ENCODE results near the gene LGR6. TPM values are rescaled to one million over a fixed set of nuclear protein-coding genes. Genes with fewer than 3 reads are reported as not detected.

LGR6 gene
- polyA plus RNA-seq, 3 donors, result not detected

- no peaks in the 10 kb centered on the region for H3K9me3 ChIP-seq (replicated peaks in 1 of 2; ENCODE audit: control insufficient read depth in 1 of 2, insufficient read depth in 1 of 2, low read length in 2 of 2)
- WGBS (ENCODE audit: insufficient coverage), result 18% methylated on average over 2 of the region's 2 CpGs
- no peak overlapping the region for H3K27ac ChIP-seq (ENCODE audit: low read depth in 1 of 2, low read length in 2 of 2)
- no peak overlapping the region for H3K4me2 ChIP-seq (replicated peaks; ENCODE audit: extremely low read depth, low read length, poor library complexity, severe bottlenecking)
- Mint-ChIP-seq H3K27ac (peak overlapping the region in 1 of 7 donors; percentile 60), H3K27me3 (ENCODE audit: low read depth in 3 of 3) (peaks cover 6 to 20% (median 13%) of the 10 kb centered on the region in 3 donors), H3K36me3 (no peaks in the 10 kb centered on the region), H3K4me1 (peaks cover 10% of the 10 kb centered on the region), H3K4me3 (no peak overlapping the region), H3K9me3 (no peaks in the 10 kb centered on the region)
- H4K20me1 ChIP-seq (ENCODE audit: insufficient read depth, low read length), result no peaks in the 10 kb centered on the region
- no peaks in the 10 kb centered on the region for H3K27me3 ChIP-seq (ENCODE audit: control insufficient read depth in 2 of 2, insufficient read depth in 2 of 2, low read length in 2 of 2)
- H3K9ac ChIP-seq (ENCODE audit: insufficient read depth, low read length, poor library complexity, severe bottlenecking), result no peak overlapping the region
- no peaks in the 10 kb centered on the region for H3K4me1 ChIP-seq (ENCODE audit: control insufficient read depth in 1 of 2, insufficient read depth in 2 of 2, low read length in 2 of 2)
- intact Hi-C loops (cut with micrococcal nuclease), result no loop called here
- H3K4me3 ChIP-seq (replicated peaks in 1 of 3; ENCODE audit: low read depth in 2 of 3, low read length in 3 of 3), result no peak overlapping the region
- no peak for TF ChIP-seq CTCF (IDR thresholded peaks at IDR 0.05)
- H3K79me2 ChIP-seq (ENCODE audit: insufficient read depth, low read length), result no peaks in the 10 kb centered on the region
- H2AFZ ChIP-seq (ENCODE audit: insufficient read depth, low read depth, low read length, poor library complexity, severe bottlenecking), result no peak overlapping the region
- no peak for DNase-seq
- no peaks in the 10 kb centered on the region for H3K36me3 ChIP-seq (replicated peaks in 1 of 2; ENCODE audit: control insufficient read depth in 1 of 2, insufficient read depth in 2 of 2, low read length in 2 of 2)
Measured at GRCh38 chr1:202249846-202250245, 56.2 kb downstream of the LGR6 start.

GRCh38 chr1:202250982-202251381 lies 57.4 kb downstream of the LGR6 start:
- no peak overlapping the region for H3K4me3 Mint-ChIP-seq
- H3K27ac ChIP-seq (ENCODE audit: low read depth in 1 of 2, low read length in 2 of 2), result no peak overlapping the region
- H3K9ac ChIP-seq (ENCODE audit: insufficient read depth, low read length, poor library complexity, severe bottlenecking), result no peak overlapping the region
- no peaks in the 10 kb centered on the region for H3K36me3 ChIP-seq (replicated peaks in 1 of 2; ENCODE audit: control insufficient read depth in 1 of 2, insufficient read depth in 2 of 2, low read length in 2 of 2)
- H3K27ac Mint-ChIP-seq, result no peak overlapping the region
- H2AFZ ChIP-seq (ENCODE audit: insufficient read depth, low read depth, low read length, poor library complexity, severe bottlenecking), result no peak overlapping the region
- H3K9me3 ChIP-seq (replicated peaks in 1 of 2; ENCODE audit: control insufficient read depth in 1 of 2, insufficient read depth in 1 of 2, low read length in 2 of 2), result no peaks in the 10 kb centered on the region
- H3K27me3 ChIP-seq (ENCODE audit: control insufficient read depth in 2 of 2, insufficient read depth in 2 of 2, low read length in 2 of 2), result no peaks in the 10 kb centered on the region
- no peak for DNase-seq
- peaks cover 10% of the 10 kb centered on the region for H3K4me1 Mint-ChIP-seq
- 86% methylated on average over 3 of the region's 10 CpGs for WGBS (ENCODE audit: insufficient coverage)
- no peaks in the 10 kb centered on the region for H3K4me1 ChIP-seq (ENCODE audit: control insufficient read depth in 1 of 2, insufficient read depth in 2 of 2, low read length in 2 of 2)
- H3K79me2 ChIP-seq (ENCODE audit: insufficient read depth, low read length), result no peaks in the 10 kb centered on the region
- TF ChIP-seq CTCF (IDR thresholded peaks at IDR 0.05), result no peak
- H3K4me2 ChIP-seq (replicated peaks; ENCODE audit: extremely low read depth, low read length, poor library complexity, severe bottlenecking), result no peak overlapping the region
- no peaks in the 10 kb centered on the region for H3K36me3 Mint-ChIP-seq
- H3K4me3 ChIP-seq (replicated peaks in 1 of 3; ENCODE audit: low read depth in 2 of 3, low read length in 3 of 3), result no peak overlapping the region
- H3K9me3 Mint-ChIP-seq, result no peaks in the 10 kb centered on the region
- intact Hi-C loops (cut with micrococcal nuclease), result no loop called here
- no peaks in the 10 kb centered on the region for H4K20me1 ChIP-seq (ENCODE audit: insufficient read depth, low read length)
- peaks cover 7 to 22% (median 16%) of the 10 kb centered on the region in 3 donors for H3K27me3 Mint-ChIP-seq (ENCODE audit: low read depth in 3 of 3)
